ENCODE measurements around the gene B4GALT1.
A peak's percentile ranks its signal among the peaks of the same experiment; 100 is the strongest.

Gene B4GALT1

GRCh38 chr9:33123407-33124031 is 43.6 kb downstream of the B4GALT1 start:
- H3K79me1 ChIP-seq (replicated peaks; ENCODE audit: low read length, poor library complexity, severe bottlenecking) = peaks cover 32% of the 10 kb centered on the region
- H3K23ac ChIP-seq (ENCODE audit: low read length in 2 of 2) = peak overlapping the region in 1 of 2 experiments; percentile 57
- H3K36me3 ChIP-seq (ENCODE audit: control insufficient read depth in 1 of 2, insufficient read depth in 2 of 2, low read depth in 1 of 2, low read length in 2 of 2) = peaks cover 17 to 41% of the 10 kb centered on the region in 2 experiments
- peak overlapping the region; percentile 28 to 38 for H2BK12ac ChIP-seq (ENCODE audit: low read length in 2 of 2)
- H3K9me3 ChIP-seq (ENCODE audit: control insufficient read depth, low read length) = no peaks in the 10 kb centered on the region
- no peak overlapping the region for H3K4ac ChIP-seq (ENCODE audit: low read depth in 1 of 2, low read length in 2 of 2)
- no peak for DNase-seq
- no peak overlapping the region for H3K4me3 ChIP-seq (ENCODE audit: insufficient read depth in 1 of 2, low read depth in 1 of 2, low read length in 2 of 2)
- no peak overlapping the region for H2BK15ac ChIP-seq (ENCODE audit: low read depth, poor library complexity, severe bottlenecking)
- H3K9ac ChIP-seq (ENCODE audit: low read length) = no peak overlapping the region
- peaks cover 16% of the 10 kb centered on the region for H3K4me1 ChIP-seq (ENCODE audit: control insufficient read depth, insufficient read depth, low read depth, low read length)
- no peak overlapping the region for H2AFZ ChIP-seq (ENCODE audit: low read depth, low read length)
- H3K18ac ChIP-seq (ENCODE audit: low read depth in 1 of 2, low read length in 2 of 2) = no peak overlapping the region
- H2BK120ac ChIP-seq (ENCODE audit: low read depth, low read length) = no peak overlapping the region
- 96% methylated on average over 8 of the region's 8 CpGs for WGBS
- H3K4me2 ChIP-seq (ENCODE audit: low read length, poor library complexity, severe bottlenecking) = no peak overlapping the region
- H3K14ac ChIP-seq (ENCODE audit: low read length in 2 of 2) = no peak overlapping the region
- H3K27ac ChIP-seq (ENCODE audit: low read length, poor library complexity, severe bottlenecking) = no peak overlapping the region
- H4K8ac ChIP-seq (ENCODE audit: low read length) = no peak overlapping the region
- H2AK5ac ChIP-seq (ENCODE audit: low read length, severe bottlenecking) = no peak overlapping the region
- no peak overlapping the region for H4K91ac ChIP-seq (ENCODE audit: low read length)
- no peaks in the 10 kb centered on the region for H3K27me3 ChIP-seq (ENCODE audit: control insufficient read depth in 1 of 2, insufficient read depth in 1 of 2, low read length in 2 of 2)
- no peak overlapping the region for H2BK5ac ChIP-seq (ENCODE audit: low read depth, low read length, poor library complexity, severe bottlenecking)

DNA sequence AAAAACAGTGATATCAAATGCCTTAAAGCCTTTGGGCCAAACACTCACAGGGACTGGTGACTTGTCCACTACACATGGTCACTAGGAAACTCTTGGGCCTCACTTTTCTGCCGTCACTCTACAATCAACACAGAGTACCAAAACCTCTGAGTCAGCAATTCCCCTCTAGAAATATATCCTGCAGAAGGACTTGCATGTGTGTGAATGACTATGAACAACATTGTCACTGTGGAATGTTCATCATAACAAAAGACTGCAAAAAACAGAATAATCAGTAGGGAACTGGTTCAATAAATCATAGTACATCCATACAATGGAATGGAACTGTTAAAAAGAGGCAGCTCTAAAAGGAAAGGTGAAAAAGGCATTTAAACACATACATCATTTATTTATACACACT is 46.5 kb downstream of the B4GALT1 start:
- no peak for DNase-seq
- Histone ChIP-seq H2BK12ac (ENCODE audit: low read length in 2 of 2) (no peak overlapping the region), H3K4me2 (ENCODE audit: low read length, poor library complexity, severe bottlenecking) (no peak overlapping the region), H3K4me3 (ENCODE audit: insufficient read depth in 1 of 2, low read depth in 1 of 2, low read length in 2 of 2) (no peak overlapping the region), H3K27me3 (ENCODE audit: control insufficient read depth in 1 of 2, insufficient read depth in 1 of 2, low read length in 2 of 2) (no peaks in the 10 kb centered on the region), H3K79me1 (replicated peaks; ENCODE audit: low read length, poor library complexity, severe bottlenecking) (peaks cover 34% of the 10 kb centered on the region), H3K27ac (ENCODE audit: low read length, poor library complexity, severe bottlenecking) (no peak overlapping the region), H2BK5ac (ENCODE audit: low read depth, low read length, poor library complexity, severe bottlenecking) (no peak overlapping the region), H3K9ac (ENCODE audit: low read length) (no peak overlapping the region), H2AFZ (ENCODE audit: low read depth, low read length) (no peak overlapping the region), H3K18ac (ENCODE audit: low read depth in 1 of 2, low read length in 2 of 2) (no peak overlapping the region), H3K4ac (ENCODE audit: low read depth in 1 of 2, low read length in 2 of 2) (no peak overlapping the region), H4K8ac (ENCODE audit: low read length) (no peak overlapping the region), H2BK120ac (ENCODE audit: low read depth, low read length) (no peak overlapping the region), H3K14ac (ENCODE audit: low read length in 2 of 2) (no peak overlapping the region), H3K36me3 (ENCODE audit: control insufficient read depth in 1 of 2, insufficient read depth in 2 of 2, low read depth in 1 of 2, low read length in 2 of 2) (peaks cover 15 to 26% of the 10 kb centered on the region in 2 experiments), H4K91ac (ENCODE audit: low read length) (no peak overlapping the region), H2AK5ac (ENCODE audit: low read length, severe bottlenecking) (no peak overlapping the region), H3K23ac (ENCODE audit: low read length in 2 of 2) (no peak overlapping the region), H3K4me1 (ENCODE audit: control insufficient read depth, insufficient read depth, low read depth, low read length) (peaks cover 3% of the 10 kb centered on the region), H2BK15ac (ENCODE audit: low read depth, poor library complexity, severe bottlenecking) (no peak overlapping the region), H3K9me3 (ENCODE audit: control insufficient read depth, low read length) (no peaks in the 10 kb centered on the region)
- WGBS = no CpG with 5 or more reads among the region's 1 CpG

DNA sequence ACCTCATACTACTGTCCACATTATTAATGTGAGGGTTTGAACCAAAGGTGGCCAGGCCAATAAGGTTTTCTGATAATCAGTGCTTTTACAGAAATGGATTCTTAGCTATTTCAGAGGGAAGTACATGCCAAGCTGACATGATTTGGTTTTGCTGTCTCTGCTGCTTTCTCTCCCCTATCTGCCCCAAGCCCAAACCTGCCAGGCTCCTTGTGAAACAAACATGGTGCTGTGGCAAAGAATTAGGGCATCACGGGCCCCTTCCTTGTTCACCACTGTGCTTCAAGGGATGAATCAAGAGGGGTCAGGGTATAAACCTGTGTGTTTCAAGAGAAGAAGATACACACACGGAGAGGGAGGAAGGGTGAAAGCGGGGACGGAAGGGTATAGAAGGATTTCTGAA is 49.3 kb downstream of the B4GALT1 start:
- H3K18ac ChIP-seq (ENCODE audit: low read depth in 1 of 2, low read length in 2 of 2) = no peak overlapping the region
- H2BK120ac ChIP-seq (ENCODE audit: low read depth, low read length) = no peak overlapping the region
- no peaks in the 10 kb centered on the region for H3K27me3 ChIP-seq (ENCODE audit: control insufficient read depth in 1 of 2, insufficient read depth in 1 of 2, low read length in 2 of 2)
- no peak overlapping the region for H3K4me2 ChIP-seq (ENCODE audit: low read length, poor library complexity, severe bottlenecking)
- H2BK15ac ChIP-seq (ENCODE audit: low read depth, poor library complexity, severe bottlenecking) = no peak overlapping the region
- H2BK12ac ChIP-seq (ENCODE audit: low read length in 2 of 2) = peak overlapping the region in 1 of 2 experiments; percentile 4
- DNase-seq = no peak
- peak overlapping the region in 1 of 2 experiments; percentile 11 for H3K23ac ChIP-seq (ENCODE audit: low read length in 2 of 2)
- peaks cover 29% of the 10 kb centered on the region for H3K79me1 ChIP-seq (replicated peaks; ENCODE audit: low read length, poor library complexity, severe bottlenecking)
- no peak overlapping the region for H3K27ac ChIP-seq (ENCODE audit: low read length, poor library complexity, severe bottlenecking)
- no peak overlapping the region for H2AFZ ChIP-seq (ENCODE audit: low read depth, low read length)
- no peak overlapping the region for H4K91ac ChIP-seq (ENCODE audit: low read length)
- no peak overlapping the region for H4K8ac ChIP-seq (ENCODE audit: low read length)
- no peak overlapping the region for H3K14ac ChIP-seq (ENCODE audit: low read length in 2 of 2)
- H2AK5ac ChIP-seq (ENCODE audit: low read length, severe bottlenecking) = no peak overlapping the region
- no peak overlapping the region for H2BK5ac ChIP-seq (ENCODE audit: low read depth, low read length, poor library complexity, severe bottlenecking)
- H3K36me3 ChIP-seq (ENCODE audit: control insufficient read depth in 1 of 2, insufficient read depth in 2 of 2, low read depth in 1 of 2, low read length in 2 of 2) = peaks cover 25 to 44% of the 10 kb centered on the region in 2 experiments
- no peak overlapping the region for H3K4ac ChIP-seq (ENCODE audit: low read depth in 1 of 2, low read length in 2 of 2)
- H3K4me1 ChIP-seq (ENCODE audit: control insufficient read depth, insufficient read depth, low read depth, low read length) = no peaks in the 10 kb centered on the region
- H3K9ac ChIP-seq (ENCODE audit: low read length) = peak overlapping the region; percentile 81
- 100% methylated on average over 2 of the region's 4 CpGs for WGBS
- H3K4me3 ChIP-seq (ENCODE audit: insufficient read depth in 1 of 2, low read depth in 1 of 2, low read length in 2 of 2) = no peak overlapping the region
- no peaks in the 10 kb centered on the region for H3K9me3 ChIP-seq (ENCODE audit: control insufficient read depth, low read length)

- Histone ChIP-seq H3K4ac (ENCODE audit: low read depth in 1 of 2, low read length in 2 of 2) (no peak overlapping the region), H3K27ac (ENCODE audit: low read length, poor library complexity, severe bottlenecking) (no peak overlapping the region), H3K36me3 (ENCODE audit: control insufficient read depth in 1 of 2, insufficient read depth in 2 of 2, low read depth in 1 of 2, low read length in 2 of 2) (peaks cover 25 to 49% of the 10 kb centered on the region in 2 experiments), H3K4me1 (ENCODE audit: control insufficient read depth, insufficient read depth, low read depth, low read length) (no peaks in the 10 kb centered on the region), H3K27me3 (ENCODE audit: control insufficient read depth in 1 of 2, insufficient read depth in 1 of 2, low read length in 2 of 2) (no peaks in the 10 kb centered on the region), H3K4me3 (ENCODE audit: insufficient read depth in 1 of 2, low read depth in 1 of 2, low read length in 2 of 2) (no peak overlapping the region), H2AK5ac (ENCODE audit: low read length, severe bottlenecking) (no peak overlapping the region), H2BK5ac (ENCODE audit: low read depth, low read length, poor library complexity, severe bottlenecking) (no peak overlapping the region), H3K23ac (ENCODE audit: low read length in 2 of 2) (no peak overlapping the region), H2BK15ac (ENCODE audit: low read depth, poor library complexity, severe bottlenecking) (no peak overlapping the region), H4K91ac (ENCODE audit: low read length) (no peak overlapping the region), H2AFZ (ENCODE audit: low read depth, low read length) (no peak overlapping the region), H4K8ac (ENCODE audit: low read length) (no peak overlapping the region), H3K4me2 (ENCODE audit: low read length, poor library complexity, severe bottlenecking) (no peak overlapping the region), H2BK120ac (ENCODE audit: low read depth, low read length) (no peak overlapping the region), H2BK12ac (ENCODE audit: low read length in 2 of 2) (no peak overlapping the region), H3K79me1 (replicated peaks; ENCODE audit: low read length, poor library complexity, severe bottlenecking) (peaks cover 26% of the 10 kb centered on the region), H3K18ac (ENCODE audit: low read depth in 1 of 2, low read length in 2 of 2) (no peak overlapping the region), H3K9ac (ENCODE audit: low read length) (peak overlapping the region; percentile 81), H3K14ac (ENCODE audit: low read length in 2 of 2) (no peak overlapping the region), H3K9me3 (ENCODE audit: control insufficient read depth, low read length) (no peaks in the 10 kb centered on the region)
- DNase-seq = no peak
- WGBS = 20% methylated on average over 1 of the region's 1 CpG
Observed at GRCh38 chr9:33117306-33117705, 49.8 kb downstream of the B4GALT1 start.

Measured in mesenchymal stem cell (in vitro differentiated cells and primary cell).